VCaP (cell line): ENCODE data around the gene NIT1.
"Not testable (repeated sequence)": the region's sequence is repeated elsewhere in the genome, so short reads cannot be mapped to it uniquely, and the experiment has no call there.

Source experiments
- H3K27ac ChIP-seq: fragments of 450-650 bp; 2 replicates; pipeline ENCODE4 v1.5.1; 2017
- TF ChIP-seq, protein P1 (sequence below): fragments of 450-650 bp; conservative IDR thresholded peaks from 2 replicates; pipeline ENCODE4 v1.5.1; 2017; ENCODE audit warnings: mild to moderate bottlenecking, moderate library complexity

NIT1 gene

DNA sequence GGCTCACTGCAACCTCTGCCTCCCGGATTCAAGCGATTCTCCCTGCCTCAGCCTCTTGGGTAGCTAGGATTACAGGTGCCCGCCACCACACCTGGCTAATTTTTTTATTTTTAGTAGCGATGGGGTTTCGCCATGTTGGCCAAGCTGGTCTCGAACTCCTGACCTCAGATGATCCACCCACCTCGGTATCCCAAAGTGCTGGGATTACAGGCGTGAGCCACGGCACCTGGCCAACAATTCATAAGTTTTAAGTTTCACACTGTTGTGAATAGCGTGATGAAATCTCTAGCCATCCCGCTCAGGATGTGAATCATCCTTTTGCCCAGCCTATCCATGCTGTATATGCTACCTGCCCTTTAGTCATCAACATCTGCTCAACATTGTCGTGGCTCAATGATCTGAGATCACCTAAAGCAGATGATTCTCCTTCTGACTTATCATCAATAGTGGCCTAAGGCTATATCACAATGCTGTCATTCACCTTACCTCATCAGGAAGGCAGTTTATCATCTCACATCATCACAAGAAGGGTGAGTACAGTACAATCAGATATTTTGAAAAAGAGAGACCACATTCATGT lies 2.7 kb upstream of the NIT1 start:
- TF ChIP-seq, protein P1, sequence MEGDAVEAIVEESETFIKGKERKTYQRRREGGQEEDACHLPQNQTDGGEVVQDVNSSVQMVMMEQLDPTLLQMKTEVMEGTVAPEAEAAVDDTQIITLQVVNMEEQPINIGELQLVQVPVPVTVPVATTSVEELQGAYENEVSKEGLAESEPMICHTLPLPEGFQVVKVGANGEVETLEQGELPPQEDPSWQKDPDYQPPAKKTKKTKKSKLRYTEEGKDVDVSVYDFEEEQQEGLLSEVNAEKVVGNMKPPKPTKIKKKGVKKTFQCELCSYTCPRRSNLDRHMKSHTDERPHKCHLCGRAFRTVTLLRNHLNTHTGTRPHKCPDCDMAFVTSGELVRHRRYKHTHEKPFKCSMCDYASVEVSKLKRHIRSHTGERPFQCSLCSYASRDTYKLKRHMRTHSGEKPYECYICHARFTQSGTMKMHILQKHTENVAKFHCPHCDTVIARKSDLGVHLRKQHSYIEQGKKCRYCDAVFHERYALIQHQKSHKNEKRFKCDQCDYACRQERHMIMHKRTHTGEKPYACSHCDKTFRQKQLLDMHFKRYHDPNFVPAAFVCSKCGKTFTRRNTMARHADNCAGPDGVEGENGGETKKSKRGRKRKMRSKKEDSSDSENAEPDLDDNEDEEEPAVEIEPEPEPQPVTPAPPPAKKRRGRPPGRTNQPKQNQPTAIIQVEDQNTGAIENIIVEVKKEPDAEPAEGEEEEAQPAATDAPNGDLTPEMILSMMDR: no peak
- H3K27ac ChIP-seq: no peak overlapping the region

- not testable (repeated sequence) for H3K27ac ChIP-seq
Measured at GRCh38 chr1:161115961-161116360, 1.9 kb upstream of the NIT1 start.

DNA sequence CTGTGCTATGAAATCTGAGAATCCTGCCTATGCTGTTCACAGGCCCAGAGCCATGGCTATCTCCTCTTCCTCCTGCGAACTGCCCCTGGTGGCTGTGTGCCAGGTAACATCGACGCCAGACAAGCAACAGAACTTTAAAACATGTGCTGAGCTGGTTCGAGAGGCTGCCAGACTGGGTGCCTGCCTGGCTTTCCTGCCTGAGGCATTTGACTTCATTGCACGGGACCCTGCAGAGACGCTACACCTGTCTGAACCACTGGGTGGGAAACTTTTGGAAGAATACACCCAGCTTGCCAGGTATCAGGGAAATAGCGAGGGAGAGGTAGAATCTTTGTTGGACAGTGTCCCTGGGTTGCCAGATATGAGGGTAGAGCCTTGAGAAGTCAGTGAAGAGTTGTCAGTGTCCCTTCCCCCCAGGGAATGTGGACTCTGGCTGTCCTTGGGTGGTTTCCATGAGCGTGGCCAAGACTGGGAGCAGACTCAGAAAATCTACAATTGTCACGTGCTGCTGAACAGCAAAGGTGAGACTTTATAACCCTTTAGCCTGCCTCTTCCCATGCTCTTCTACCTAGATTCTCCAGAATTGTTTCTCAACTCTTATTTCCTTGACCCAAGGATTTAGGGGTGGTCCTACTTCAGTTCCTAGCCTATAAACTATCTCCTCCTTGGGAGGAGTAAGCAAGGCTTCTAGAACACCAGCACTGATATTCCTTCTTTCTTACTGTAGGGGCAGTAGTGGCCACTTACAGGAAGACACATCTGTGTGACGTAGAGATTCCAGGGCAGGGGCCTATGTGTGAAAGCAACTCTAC lies 1.4 kb downstream of the NIT1 start:
- H3K27ac ChIP-seq: peak overlapping the region; percentile 87
- TF ChIP-seq, protein P1: peak; percentile 48

- H3K27ac ChIP-seq: no peak overlapping the region
- TF ChIP-seq, protein P1: no peak
Measured at GRCh38 chr1:161121042-161121650, 3.2 kb downstream of the NIT1 start.

DNA sequence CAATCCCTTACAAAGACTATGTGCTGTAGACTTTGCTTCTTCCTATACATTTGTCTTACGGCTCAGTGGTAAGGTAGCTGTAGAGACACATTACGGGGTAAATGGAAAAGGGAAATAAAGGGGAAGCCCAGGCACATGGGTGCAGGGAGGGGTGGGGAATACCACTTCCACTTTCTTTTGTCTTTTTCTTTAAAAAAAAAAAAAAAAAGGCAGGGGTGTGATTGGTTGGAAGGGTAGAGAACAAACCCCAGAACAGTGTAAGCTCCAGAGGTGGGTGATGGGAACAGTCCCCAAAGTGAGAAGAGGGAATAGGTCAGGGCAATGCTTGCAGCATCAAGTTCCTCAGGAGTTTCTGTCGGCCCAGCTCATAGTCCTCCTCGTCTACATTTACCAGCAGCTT lies 3.9 kb downstream of the NIT1 start:
- H3K27ac ChIP-seq: no peak overlapping the region
- TF ChIP-seq, protein P1: no peak

DNA sequence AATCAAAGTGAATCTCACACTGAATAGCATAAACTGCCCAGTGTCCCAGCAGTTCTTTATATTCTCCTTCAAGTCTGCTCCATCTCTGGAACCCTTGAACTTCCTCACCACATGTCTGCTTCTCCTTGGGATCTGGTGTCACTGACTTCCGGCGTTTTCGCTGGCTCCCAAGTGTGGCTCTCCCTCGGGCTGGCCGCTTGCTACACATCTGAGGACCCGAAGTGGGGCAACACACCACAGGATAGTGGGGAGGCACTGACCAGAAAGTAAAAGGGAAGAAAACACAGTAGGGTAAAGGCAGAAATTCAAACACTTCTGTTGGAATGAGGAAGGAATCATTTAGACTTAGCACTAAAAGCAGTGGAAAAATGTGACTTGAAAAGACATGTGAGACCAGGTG lies 5.1 kb downstream of the NIT1 start:
- no peak overlapping the region for H3K27ac ChIP-seq
- TF ChIP-seq, protein P1: no peak

DNA sequence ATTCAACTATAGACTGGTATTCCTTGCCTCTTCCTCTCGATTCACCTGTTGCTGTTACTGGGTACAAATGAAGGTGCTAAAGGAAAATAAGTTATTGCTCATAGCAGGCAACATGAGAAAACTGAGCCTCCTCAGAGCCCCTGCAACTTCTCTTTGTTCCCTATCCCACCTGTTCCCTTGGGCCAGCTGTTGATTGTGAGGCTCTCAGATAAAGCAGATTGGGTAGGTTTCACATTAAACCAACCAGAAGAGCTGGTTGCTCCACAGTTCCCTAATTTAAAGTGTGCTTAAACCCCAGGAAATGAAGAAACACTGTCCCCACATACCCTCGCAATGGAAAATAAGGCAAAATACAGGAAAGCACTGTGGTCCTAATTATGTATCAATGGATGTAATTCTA lies 9.7 kb downstream of the NIT1 start:
- no peak overlapping the region for H3K27ac ChIP-seq
- TF ChIP-seq, protein P1: no peak
